OCI-M2 (cell line): ENCODE results near the gene SLC6A1.

Experiments
- DNase-seq: peaks from one replicate; lab custom pipeline; 2025; ENCODE audit not compliant: unreplicated experiment; lab: John Stamatoyannopoulos, UW

Gene SLC6A1

DNA sequence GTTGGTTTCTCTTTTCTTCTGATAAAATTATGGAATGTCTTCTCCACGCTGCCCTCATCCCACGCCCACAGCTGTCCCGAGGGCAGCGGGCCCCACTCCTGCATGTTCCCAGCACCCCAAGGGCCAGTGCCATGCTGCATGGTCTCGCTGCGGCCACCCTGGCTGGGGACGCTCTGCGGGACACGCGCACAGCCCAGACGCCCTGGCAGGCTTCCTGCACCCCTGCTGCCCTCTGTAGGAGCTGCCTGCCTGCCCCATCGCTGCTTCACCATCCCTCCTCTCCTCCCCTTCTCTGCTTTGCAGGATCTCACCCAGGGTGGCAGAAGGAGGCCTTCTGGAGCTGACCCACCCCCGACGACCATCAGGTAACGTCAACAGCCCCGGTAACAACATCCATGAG lies 22.8 kb downstream of the SLC6A1 start:
- DNase-seq: no peak

DNA sequence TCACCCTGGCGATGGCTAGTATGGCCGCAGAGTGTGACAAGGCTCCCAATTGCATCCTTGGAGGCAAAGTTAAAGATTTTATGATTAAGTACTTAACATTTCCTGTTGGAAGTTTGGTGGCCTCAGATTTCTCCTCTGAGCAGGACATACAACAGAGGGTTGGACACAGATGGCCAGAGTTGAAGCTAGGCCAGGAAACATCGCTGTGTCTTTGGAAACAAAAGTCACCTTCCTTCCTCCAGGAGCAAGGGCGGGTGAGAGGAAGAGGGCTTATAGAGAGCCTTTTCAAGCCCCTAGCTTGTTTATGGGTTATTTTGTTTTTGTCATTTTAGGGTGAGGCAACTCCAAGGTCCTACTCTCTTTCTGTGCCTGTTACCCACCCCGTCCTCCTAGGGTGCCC lies 24.2 kb downstream of the SLC6A1 start:
- no peak for DNase-seq

DNA sequence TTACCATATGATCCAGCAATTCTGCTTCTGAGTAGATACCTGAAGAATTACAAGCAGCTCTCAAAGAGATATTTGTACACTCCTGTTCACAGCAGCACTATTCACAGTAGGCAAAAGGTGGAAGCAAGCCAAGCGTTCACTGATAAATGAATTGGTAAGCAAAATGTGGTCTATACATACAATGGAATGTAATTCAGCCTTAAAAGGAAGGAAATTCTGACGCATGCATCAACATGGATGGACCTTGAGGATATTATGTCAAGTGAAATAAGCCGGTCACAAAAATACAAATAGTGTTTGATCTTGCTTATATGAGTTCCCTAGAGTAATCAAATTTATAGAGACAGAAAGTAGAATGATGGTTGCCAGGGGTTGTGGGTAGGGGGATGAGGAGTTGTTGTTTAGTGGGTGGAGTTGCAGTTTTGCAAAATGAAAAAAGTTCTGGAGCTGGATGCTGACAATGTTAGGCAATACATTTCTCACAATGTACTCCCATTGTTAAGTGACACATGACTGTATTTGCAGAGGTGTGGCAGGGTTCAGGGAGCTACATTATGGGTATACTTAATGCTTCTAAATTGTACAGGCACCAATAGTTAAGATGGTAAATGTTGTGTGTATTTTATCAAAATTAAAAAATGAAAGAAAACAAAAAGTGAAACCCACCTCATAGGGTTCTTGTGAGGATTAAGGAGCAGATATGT lies 26.7 kb downstream of the SLC6A1 start:
- no peak for DNase-seq

DNA sequence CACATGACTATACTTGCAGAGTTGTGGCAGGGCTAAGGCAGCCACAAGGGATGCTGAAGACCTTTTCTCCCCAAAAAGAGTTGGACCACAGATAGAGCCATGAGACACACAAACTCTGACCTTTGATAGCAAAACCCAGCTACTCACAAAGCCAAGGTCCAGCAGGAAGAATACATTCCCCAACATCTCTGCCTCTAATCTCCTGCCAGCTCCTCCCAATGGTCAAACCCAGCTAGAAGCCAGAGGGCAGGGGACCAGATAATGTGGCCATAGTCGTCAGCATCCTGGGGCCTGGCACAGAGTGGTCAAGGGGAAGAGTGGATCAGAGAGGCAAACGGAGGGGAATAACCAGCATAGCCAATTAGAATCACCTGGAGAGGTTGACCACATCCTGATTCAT lies 28.2 kb downstream of the SLC6A1 start:
- no peak for DNase-seq

DNA sequence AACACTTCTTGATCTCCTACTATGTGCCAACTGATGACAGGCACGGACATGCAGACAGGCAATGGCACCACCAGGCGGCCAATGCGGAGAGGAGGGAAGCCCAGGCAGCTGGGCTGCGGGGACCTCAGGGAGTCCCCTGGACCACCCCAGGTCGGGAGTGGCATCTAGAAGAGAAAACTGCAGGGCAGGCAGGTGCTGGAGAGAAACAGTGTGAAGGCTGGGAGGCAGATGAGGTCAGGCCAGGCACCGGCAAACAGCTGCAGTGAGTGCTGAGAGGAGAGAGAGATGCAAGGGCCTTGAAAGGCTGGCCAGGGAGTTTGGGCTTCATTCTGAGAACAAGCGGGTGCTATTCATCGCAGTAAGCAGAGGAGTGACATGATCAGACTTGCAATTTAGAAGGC lies 29.1 kb downstream of the SLC6A1 start:
- DNase-seq: no peak

DNA sequence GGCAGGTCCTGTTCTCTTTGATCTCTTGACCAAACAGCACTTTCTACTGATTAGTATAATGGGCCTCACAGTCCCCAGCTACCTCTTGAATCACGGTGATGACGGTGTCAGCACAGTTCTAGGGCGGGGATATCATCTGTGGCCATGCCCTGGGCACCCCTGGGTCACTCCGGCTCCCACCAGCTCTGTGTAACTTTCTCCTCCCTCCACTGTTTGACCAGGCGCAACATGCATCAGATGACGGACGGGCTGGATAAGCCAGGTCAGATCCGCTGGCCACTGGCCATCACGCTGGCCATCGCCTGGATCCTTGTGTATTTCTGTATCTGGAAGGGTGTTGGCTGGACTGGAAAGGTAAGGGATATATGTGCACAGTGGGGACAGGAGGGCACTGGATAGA lies 29.6 kb downstream of the SLC6A1 start:
- DNase-seq: no peak

DNA sequence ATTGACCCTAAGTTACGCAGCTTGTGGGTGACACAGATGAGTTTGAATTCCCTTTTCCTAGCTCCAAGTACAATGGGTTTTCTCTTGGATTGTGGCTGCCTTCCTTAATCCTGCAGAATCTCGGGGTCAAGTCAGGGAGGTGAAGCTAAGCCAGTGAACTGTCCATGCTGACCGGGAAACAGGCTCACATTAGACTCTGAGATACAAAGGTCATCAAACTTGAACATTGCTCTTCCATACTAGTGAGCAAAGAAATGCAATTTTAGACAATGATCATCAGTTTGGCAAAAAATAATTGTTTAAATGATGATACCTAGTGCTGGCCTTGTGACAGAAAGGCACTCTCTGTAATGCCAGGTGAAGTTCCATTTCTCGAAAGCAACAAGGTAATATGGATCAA lies 31.6 kb downstream of the SLC6A1 start:
- no peak for DNase-seq

DNA sequence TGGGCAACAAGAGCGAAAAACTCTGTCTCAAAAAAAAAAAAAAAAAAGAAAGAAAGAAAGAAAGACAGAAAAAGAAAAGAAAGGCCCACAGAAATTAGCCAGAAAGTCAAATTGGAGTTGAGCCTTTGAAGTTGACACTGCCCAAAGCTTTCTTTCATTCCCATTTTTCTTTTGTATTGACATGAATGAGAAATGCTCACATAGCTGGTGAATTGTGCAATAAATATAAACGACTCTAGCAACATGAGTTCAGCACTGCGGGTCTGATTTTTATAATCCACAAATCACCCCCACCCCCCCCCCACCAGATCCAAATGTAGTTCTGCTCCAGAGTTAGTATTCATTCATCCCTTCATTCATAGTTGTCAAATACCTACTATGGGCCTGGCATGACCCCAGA lies 37.4 kb downstream of the SLC6A1 start:
- DNase-seq: no peak

DNA sequence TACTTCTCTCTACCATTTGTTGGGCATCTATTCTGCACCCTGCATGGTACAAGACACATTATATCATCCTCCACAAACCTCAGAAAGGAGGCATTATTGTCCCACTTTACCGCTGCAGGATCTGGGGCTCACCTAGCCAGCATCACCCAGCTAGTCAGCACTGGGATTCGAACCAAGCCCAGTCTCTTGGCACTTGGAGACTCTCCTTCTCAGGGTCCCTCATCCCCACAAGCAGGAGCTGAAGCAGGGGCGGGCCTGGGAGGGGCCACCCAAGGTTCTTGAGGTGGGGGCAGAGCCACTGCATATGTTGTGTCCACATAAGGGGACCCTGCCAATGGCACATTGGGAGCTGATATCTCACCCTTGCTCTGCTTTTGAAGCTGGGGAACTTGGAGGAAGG lies 41.3 kb downstream of the SLC6A1 start:
- DNase-seq: no peak

DNA sequence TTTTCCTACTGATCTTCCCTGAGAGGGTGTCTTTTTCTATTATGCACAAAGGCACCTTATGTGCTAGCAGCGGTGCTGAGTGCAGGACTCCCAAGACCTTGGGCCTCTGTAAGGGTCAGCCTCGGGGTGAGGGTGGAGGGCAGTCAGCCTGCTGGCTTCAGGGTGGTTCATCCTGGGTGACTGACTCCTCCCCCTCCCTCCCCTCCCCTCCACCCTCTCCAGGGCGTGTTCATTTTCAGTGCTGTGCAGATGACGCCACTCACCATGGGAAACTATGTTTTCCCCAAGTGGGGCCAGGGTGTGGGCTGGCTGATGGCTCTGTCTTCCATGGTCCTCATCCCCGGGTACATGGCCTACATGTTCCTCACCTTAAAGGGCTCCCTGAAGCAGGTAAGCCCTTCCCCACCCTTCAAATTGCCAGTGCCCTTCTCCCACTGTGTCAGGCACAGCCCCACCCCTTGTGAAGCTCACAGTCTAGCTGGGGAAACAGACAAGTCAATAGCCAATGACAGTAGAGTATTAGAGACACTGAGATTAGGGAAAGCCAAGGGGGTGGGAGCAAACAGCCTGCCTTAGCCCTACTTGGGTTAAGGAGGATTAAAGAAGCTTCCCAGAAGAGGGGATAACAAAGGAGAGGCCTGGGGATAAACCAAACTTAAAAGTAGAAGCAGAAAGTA lies 41.9 kb downstream of the SLC6A1 start:
- no peak for DNase-seq

DNA sequence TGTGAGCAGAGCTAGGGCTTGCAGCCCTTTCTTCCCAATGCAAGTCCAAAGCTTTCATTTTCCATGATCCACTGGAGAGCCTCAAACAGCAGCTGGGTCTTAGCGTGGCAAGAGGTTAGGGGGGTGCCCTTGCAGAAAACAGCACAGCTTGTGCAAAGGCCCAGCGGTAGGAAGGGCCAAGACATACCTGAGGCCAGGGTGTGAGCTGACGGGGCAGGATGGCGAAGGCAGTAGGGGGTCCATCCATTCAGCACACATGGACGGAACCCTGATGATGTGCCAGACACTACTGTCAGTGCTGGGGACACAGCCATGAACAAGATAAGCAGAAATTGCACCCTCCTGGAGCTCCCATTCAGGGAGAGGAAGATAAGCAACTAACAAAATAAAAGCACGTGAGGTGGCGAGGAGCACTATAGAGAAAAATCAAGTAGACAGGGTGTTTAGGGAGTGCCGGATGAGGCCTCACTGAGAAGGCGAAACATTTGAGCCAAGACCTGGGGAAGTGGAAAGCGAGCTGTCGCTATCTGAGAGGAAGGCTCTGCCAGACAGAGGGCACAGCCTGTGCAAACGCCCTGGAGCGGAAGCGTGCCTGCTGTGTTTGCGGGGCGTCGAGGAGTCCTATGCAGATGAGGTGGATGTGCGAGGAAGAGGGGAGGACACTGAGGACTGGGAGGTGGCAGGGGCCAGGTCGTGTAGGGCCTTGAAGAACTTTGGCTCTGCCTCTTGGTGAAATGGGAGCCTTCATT lies 43.4 kb downstream of the SLC6A1 start:
- no peak for DNase-seq

DNA sequence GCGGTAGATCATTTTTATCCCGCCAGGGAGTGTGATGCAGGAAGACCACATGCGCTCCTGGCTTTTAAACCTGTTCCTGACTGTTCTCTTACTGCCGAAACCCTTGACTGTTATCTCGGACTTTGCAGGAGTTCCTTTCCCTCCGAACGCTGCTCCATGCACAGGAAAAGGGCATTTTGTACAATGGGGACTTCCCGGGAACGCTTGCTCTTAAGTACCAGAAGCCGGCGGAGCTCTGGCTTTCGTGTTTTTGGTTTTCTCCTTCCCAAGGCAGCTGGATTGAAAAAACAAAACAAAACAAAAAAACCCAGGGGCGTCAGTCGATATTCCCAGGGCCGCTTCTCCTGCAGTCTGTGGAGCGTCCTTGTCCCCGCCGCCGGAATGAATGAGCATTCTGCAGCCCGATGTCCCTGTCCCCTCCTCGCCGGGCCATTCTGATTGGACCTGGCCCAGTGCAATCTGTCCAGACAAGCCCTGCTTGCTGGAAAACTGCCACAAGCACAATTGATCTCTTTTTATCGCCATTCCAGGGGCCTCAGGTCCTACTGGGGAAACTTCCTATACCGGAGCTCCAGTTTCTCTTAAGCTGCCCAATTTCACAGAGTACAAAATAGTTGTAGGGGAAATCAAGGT lies 44.8 kb downstream of the SLC6A1 start:
- DNase-seq: no peak

DNA sequence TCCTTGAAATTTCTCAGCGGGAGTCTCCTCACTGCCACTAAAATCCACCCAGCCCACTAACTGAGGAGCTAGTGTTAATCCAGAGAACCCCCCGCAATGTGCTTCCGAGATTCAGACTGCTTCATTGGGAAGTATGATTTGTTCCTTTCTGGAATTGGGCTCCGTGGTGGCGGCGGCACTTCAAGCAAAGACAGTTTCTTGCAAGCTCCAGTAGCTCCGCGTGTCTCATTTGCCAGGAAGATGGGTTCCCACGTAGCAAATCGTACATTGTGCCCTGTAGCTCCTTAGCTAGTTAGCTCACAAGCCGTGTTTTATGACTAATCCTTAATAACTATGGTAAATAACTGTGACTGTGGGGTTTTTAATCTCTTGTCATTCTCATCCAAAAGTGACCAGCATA lies 45.4 kb downstream of the SLC6A1 start:
- DNase-seq: no peak

DNA sequence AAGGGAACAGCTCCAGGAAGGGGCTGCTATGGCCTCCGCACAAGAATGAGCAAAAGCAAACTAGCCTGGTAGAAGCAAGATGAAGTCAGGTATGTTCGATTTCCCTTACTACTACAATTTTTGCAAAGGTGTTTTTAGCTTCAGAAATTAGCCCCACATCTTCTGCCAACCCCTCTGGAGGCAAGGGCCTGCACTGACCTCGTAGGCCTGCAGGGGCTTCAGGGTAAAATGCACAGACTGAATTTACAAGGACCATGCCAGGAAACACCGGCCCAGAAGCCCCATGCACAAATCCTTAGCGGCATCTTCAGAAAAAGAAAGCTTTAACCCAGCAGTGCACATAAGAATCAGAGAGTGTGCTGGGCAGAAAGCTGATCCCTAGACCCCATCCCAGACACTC lies 53.0 kb downstream of the SLC6A1 start:
- DNase-seq: no peak

DNA sequence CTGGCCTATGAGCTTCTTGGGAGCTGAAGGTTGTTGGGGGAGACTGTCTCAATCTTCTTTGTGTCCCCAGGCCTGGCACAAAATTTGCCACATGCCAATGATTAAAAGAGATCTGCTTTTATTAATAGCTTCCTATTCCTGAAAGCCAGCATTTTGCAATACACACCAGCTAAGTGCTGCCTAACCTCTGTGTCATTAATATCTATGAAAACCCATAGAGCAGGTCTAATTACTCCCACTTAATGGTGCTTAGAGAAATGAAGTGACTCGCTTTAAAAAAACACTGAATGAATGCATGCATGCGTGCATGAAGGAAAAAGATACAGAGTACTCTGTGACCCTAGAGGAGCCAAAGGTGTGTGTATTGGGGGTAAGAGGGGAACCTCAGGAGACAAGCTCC lies 55.0 kb downstream of the SLC6A1 start:
- DNase-seq: no peak

DNA sequence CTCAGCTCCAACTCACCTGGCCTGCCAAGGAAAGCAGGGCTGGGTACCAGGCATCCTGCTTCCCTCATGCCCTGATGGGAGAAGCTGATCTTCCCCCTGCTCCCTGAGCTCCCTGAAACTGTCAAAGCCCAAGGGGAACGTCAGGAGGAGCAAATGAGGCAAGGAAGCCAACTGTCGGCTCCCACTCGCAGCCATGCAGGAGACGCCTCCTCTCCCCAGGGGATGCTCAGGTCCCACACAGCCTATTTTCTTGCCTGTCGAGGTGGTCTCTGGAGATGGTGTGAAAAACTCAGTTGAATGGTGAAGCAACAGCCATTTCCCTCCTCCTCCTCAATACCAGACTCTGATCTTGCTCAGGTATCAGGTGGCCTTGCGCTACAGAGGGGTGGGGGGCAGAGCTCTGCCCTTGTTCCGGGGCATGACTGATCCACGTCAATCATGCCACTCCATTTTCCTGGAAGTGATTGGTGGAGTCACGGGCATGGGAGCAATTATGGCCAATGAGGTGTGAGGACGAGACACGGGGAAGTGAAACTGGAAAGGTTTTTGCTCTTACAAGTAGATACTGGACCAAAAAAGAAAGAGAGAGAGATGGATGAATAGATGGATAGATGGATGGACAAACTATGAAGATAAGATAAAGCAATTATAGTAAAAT lies 58.2 kb downstream of the SLC6A1 start:
- no peak for DNase-seq

DNA sequence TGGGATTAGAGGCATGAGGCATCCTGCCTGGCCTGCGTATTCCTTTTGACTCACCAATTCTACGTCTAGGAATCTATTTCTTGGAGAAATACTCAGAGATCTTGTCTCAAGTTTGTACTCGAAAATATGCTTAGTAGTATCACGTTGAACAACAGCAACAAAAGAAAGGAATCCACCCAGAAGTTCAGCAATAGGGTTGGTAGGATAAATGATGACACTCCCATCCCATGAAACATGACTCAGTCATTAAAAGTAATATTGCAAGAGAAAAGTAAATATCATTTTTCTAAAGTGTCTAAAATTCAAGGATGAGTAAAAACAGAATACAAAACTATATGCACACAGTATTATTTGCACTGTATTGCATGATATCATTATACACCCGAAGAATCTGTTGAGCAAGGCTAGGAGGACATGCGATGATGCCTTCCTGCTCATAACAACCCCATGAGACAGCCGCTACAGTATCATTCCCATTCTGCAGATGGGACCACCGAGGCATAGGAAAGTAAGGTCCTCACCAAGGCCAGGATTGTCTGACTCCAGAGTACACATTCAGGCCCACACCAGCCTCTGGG lies 61.5 kb downstream of the SLC6A1 start:
- DNase-seq: no peak

DNA sequence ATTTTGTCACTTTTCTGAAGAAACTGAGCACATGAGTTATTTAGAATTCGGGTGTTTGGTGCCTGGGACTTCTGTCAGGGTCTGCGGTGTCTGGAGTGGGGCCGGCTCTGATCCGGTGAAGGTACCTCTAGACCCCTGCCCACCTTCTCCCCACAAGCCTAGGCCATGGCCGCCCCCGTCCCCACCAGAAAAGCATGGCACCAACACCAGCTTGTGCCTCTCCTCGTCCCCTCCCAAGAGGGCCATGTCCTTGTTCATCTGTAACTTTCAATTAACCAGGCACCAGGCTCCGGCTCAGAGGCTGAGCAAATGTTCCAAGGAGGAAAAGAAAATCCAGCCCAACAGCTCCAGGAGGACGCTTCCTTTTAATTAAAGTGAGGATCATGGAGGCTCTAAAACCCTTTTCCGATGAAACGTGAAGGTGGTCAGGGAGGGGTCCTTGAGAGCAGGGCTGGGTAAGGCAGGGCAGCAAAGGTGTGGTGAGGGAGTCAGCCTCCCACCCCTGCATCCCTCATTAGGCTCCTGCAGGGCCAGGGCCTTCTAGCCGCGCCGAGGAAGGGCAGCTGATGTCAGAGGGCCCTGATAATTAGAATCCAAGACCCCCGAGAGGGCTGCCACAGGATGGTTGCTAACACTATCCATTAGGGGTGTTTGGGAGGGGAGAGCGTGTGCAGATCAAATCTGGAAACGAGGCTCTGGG lies 62.3 kb downstream of the SLC6A1 start:
- no peak for DNase-seq

DNA sequence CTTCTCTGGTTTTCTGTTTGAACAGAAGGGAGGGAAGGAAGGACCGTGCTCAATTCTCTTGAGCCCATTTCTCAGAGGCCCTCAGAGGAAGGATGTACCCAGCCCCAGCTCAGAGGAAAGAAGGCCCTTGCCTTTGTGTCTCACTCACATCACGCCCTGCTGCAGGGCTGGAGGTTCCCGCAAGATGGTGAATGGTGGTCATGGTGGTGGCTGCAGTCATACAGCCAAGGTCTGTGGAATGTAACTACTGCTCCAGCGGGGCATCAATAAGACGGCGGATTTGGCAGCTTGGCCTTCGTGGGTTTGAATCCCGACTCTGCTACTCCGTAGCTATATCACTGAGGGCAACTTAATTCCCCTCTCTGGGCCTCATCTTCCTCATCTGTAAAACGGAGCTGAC lies 62.9 kb downstream of the SLC6A1 start:
- no peak for DNase-seq

DNA sequence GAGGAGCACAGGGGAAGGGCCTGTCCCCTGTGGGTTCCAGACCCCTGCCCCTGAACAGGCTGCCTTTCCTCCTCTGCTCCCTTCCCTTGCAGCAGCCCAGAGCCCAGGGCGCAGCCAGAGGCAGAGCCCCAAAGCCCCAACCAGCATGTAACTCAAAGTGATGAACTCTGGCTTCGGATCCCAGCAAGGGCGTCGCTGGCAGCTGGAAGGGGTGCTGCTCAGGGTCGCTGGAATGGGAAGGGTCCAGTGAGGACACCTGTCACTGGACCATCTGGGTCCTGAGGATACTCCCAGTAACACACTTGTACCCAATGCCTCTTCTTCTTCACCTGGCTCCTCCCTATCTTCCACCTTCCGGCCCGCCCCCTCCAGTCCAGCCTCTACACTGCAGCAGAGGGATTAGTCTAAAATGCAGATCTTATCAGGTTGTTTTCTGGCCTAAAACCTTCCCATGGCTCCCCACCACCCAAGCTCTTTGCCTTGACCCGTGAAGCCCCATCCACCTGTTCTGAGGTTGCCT lies 64.0 kb downstream of the SLC6A1 start:
- DNase-seq: no peak
